Gastroesophageal sphincter (tissue), 3 donors: ENCODE results near the gene ITCH.

Experiments
- EP300 ChIP-seq: sonication (generic); formaldehyde crosslinking; IDR thresholded peaks from one replicate; pipeline ENCODE4 v1.6.1; 2017; ENCODE audit warnings: antibody characterized with exemption, mild to moderate bottlenecking
- POLR2A ChIP-seq, 2 donors: fragments of 450-650 bp; IDR thresholded peaks; one replicate each; pipeline ENCODE4 v1.6.1; 2017; ENCODE audit warnings: antibody characterized with exemption in 2 of 2, mild to moderate bottlenecking in 2 of 2, moderate library complexity in 1 of 2
- POLR2AphosphoS5 ChIP-seq: sonication (generic); formaldehyde crosslinking; IDR thresholded peaks from one replicate; pipeline ENCODE4 v1.6.1; 2017; ENCODE audit warnings: antibody characterized with exemption
- TF ChIP-seq, protein P1 (sequence below), 4 experiments: fragments of 200-600 bp in 2 of 4; fragments of 450-650 bp in 2 of 4; sonication (generic) in 1 of 4; IDR thresholded peaks; one replicate each; pipeline ENCODE4 v1.5.1; 2017 to 2019; ENCODE audit warnings: antibody characterized with exemption in 4 of 4, mild to moderate bottlenecking in 2 of 4, moderate library complexity in 2 of 4

DNA sequence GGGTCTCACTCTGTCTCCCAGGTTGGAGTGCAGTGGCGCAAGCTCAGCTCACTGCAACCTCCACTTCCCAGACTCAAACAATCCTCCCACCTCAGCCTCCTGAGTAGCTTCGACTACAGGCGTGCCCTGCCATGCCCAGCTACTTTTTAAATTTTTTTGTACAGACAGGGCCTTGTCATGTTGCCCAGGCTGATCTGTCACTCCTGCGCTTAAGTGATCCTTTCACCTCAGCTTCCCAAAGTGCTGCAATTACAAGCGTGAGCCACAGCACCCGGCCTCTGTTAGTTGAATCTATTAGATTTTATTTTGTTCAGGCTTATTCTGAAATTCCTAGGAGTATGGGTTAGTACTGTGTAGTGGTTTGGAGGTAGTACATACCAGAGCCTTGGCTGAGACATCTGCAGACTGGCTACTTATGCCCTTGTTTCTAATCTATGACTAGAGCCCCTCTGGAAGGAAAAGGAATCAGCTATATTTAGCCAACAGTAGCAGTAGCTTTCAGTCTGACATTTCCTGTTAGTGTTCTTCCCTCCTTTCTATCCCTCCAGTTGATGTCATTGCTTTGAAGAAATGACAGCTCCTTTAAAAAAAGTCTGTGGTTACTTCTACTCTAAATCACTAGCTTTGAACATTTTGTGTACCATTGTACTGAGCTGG is 74.4 kb downstream of the ITCH start:
- TF ChIP-seq, protein P1, sequence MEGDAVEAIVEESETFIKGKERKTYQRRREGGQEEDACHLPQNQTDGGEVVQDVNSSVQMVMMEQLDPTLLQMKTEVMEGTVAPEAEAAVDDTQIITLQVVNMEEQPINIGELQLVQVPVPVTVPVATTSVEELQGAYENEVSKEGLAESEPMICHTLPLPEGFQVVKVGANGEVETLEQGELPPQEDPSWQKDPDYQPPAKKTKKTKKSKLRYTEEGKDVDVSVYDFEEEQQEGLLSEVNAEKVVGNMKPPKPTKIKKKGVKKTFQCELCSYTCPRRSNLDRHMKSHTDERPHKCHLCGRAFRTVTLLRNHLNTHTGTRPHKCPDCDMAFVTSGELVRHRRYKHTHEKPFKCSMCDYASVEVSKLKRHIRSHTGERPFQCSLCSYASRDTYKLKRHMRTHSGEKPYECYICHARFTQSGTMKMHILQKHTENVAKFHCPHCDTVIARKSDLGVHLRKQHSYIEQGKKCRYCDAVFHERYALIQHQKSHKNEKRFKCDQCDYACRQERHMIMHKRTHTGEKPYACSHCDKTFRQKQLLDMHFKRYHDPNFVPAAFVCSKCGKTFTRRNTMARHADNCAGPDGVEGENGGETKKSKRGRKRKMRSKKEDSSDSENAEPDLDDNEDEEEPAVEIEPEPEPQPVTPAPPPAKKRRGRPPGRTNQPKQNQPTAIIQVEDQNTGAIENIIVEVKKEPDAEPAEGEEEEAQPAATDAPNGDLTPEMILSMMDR (IDR thresholded peaks at IDR 0.05), result no peak
- TF ChIP-seq POLR2AphosphoS5, result no peak
- TF ChIP-seq POLR2A (IDR thresholded peaks at IDR 0.05), result no peak
- no peak for TF ChIP-seq EP300
